HEK293 (cell line): Measurements from ENCODE around the gene FAM76A.

Experiments used
- CTCF ChIA-PET: fragments of 350-600 bp; formaldehyde crosslinking; extraction: SDS; loops from one replicate; lab custom pipeline; 2021; ENCODE audit warnings: antibody characterized with exemption; lab: Yijun Ruan, JAX
- POLR2A ChIA-PET: fragments of 300-600 bp; formaldehyde crosslinking; extraction: SDS; loops from one replicate; lab custom pipeline; 2020; ENCODE audit warnings: antibody characterized with exemption, inconsistent platforms; lab: Yijun Ruan, JAX
- H3K27ac ChIP-seq: fragments of 200-500 bp; sonication (Bioruptor generic); 2 replicates; pipeline ENCODE4 v1.5.1; 2014; ENCODE audit warnings: low read depth, low read length, control low read depth, inconsistent platforms; ENCODE audit errors: extremely low read depth
- H3K36me3 ChIP-seq, 2 experiments: fragments of 200-500 bp in 1 of 2; sonication (Bioruptor generic) in 1 of 2; 1 replicate in 1 of 2; 2 replicates in 1 of 2; pipeline ENCODE4 v1.5.1; 2014 to 2017; ENCODE audit warnings: inconsistent platforms in 2 of 2, low read length in 2 of 2; ENCODE audit not compliant: control insufficient read depth in 2 of 2, insufficient read depth in 1 of 2
- H3K4me1 ChIP-seq: fragments of 200-500 bp; sonication (Bioruptor generic); 2 replicates; pipeline ENCODE4 v1.5.1; 2014; ENCODE audit warnings: mild to moderate bottlenecking, low read length, inconsistent platforms; ENCODE audit not compliant: control insufficient read depth, insufficient read depth
- H3K4me3 ChIP-seq: 2 replicates; pipeline ENCODE4 v1.5.1; 2011; ENCODE audit warnings: low read depth, mild to moderate bottlenecking, control low read depth, low read length, moderate library complexity
- H3K9me3 ChIP-seq: fragments of 200-500 bp; sonication (Bioruptor generic); 2 replicates; pipeline ENCODE4 v1.5.1; 2014; ENCODE audit warnings: low read depth, low read length, inconsistent platforms; ENCODE audit not compliant: control insufficient read depth, insufficient read depth
- BCL11A ChIP-seq: fragments of 450-650 bp; formaldehyde crosslinking; IDR thresholded peaks from 2 replicates; pipeline ENCODE4 v1.5.1; 2016; ENCODE audit warnings: low read depth, missing biosample characterization, missing genetic modification characterization
- GFI1B ChIP-seq: fragments of 450-650 bp; formaldehyde crosslinking; IDR thresholded peaks from 2 replicates; pipeline ENCODE4 v1.5.1; 2016; ENCODE audit warnings: missing biosample characterization, missing genetic modification characterization
- GLI4 ChIP-seq: fragments of 450-650 bp; formaldehyde crosslinking; IDR thresholded peaks from 2 replicates; pipeline ENCODE4 v1.5.1; 2016; ENCODE audit warnings: missing biosample characterization, missing genetic modification characterization
- MEIS1 ChIP-seq: sonication (generic); formaldehyde crosslinking; IDR thresholded peaks from 2 replicates; pipeline ENCODE4 v1.8.1; 2022; ENCODE audit warnings: missing genetic modification reagents, mild to moderate bottlenecking, borderline replicate concordance
- RBAK ChIP-seq: fragments of 450-650 bp; formaldehyde crosslinking; IDR thresholded peaks from 2 replicates; pipeline ENCODE4 v1.5.1; 2016; ENCODE audit warnings: missing biosample characterization, missing genetic modification characterization
- REPIN1 ChIP-seq: fragments of 450-650 bp; formaldehyde crosslinking; IDR thresholded peaks from 2 replicates; pipeline ENCODE4 v1.5.1; 2017; ENCODE audit warnings: missing biosample characterization, missing genetic modification characterization, low read depth
- SP2 ChIP-seq: fragments of 450-650 bp; formaldehyde crosslinking; IDR thresholded peaks from 2 replicates; pipeline ENCODE4 v1.5.1; 2016; ENCODE audit warnings: missing biosample characterization, missing genetic modification characterization
- SP7 ChIP-seq: fragments of 450-650 bp; formaldehyde crosslinking; IDR thresholded peaks from 2 replicates; pipeline ENCODE4 v1.5.1; 2016; ENCODE audit warnings: missing biosample characterization, missing genetic modification characterization
- ZBTB7A ChIP-seq: fragments of 450-650 bp; formaldehyde crosslinking; IDR thresholded peaks from 2 replicates; pipeline ENCODE4 v1.5.1; 2016; ENCODE audit warnings: low read depth, missing biosample characterization, missing genetic modification characterization
- ZFP41 ChIP-seq: fragments of 450-650 bp; formaldehyde crosslinking; IDR thresholded peaks from 2 replicates; pipeline ENCODE4 v1.5.1; 2016; ENCODE audit warnings: missing biosample characterization, missing genetic modification characterization, borderline replicate concordance
- ZNF10 ChIP-seq: fragments of 450-650 bp; formaldehyde crosslinking; IDR thresholded peaks from 2 replicates; pipeline ENCODE4 v1.5.1; 2017; ENCODE audit warnings: missing biosample characterization, missing genetic modification characterization
- ZNF146 ChIP-seq: fragments of 450-650 bp; formaldehyde crosslinking; IDR thresholded peaks from 2 replicates; pipeline ENCODE4 v1.5.1; 2016; ENCODE audit warnings: missing biosample characterization, missing genetic modification characterization
- ZNF155 ChIP-seq: fragments of 450-650 bp; formaldehyde crosslinking; IDR thresholded peaks from 2 replicates; pipeline ENCODE4 v1.5.1; 2016; ENCODE audit warnings: missing biosample characterization, missing genetic modification characterization
- ZNF311 ChIP-seq: fragments of 450-650 bp; formaldehyde crosslinking; IDR thresholded peaks from 2 replicates; pipeline ENCODE4 v1.5.1; 2017; ENCODE audit warnings: missing biosample characterization, missing genetic modification characterization, borderline replicate concordance
- ZNF548 ChIP-seq: fragments of 450-650 bp; formaldehyde crosslinking; IDR thresholded peaks from 2 replicates; pipeline ENCODE4 v1.5.1; 2016; ENCODE audit warnings: missing biosample characterization, missing genetic modification characterization
- ZNF600 ChIP-seq: fragments of 450-650 bp; formaldehyde crosslinking; IDR thresholded peaks from 2 replicates; pipeline ENCODE4 v1.5.1; 2016; ENCODE audit warnings: missing biosample characterization, missing genetic modification characterization
- ZNF621 ChIP-seq: fragments of 450-650 bp; formaldehyde crosslinking; IDR thresholded peaks from 2 replicates; pipeline ENCODE4 v1.5.1; 2017; ENCODE audit warnings: missing biosample characterization, missing genetic modification characterization
- ZSCAN23 ChIP-seq: fragments of 450-650 bp; formaldehyde crosslinking; IDR thresholded peaks from 2 replicates; pipeline ENCODE4 v1.5.1; 2016; ENCODE audit warnings: missing biosample characterization, missing genetic modification characterization
- ZSCAN30 ChIP-seq: fragments of 450-650 bp; IDR thresholded peaks from 2 replicates; pipeline ENCODE4 v1.5.1; 2018; ENCODE audit warnings: missing biosample characterization, mild to moderate bottlenecking, missing genetic modification characterization, moderate library complexity
- ZXDB ChIP-seq: fragments of 450-650 bp; formaldehyde crosslinking; IDR thresholded peaks from 2 replicates; pipeline ENCODE4 v1.5.1; 2016; ENCODE audit warnings: missing biosample characterization, missing genetic modification characterization
- TF ChIP-seq, protein P1 (sequence below): fragments of 450-650 bp; formaldehyde crosslinking; IDR thresholded peaks from 2 replicates; pipeline ENCODE4 v1.5.1; 2016; ENCODE audit warnings: missing biosample characterization, missing genetic modification characterization
- TF ChIP-seq, protein P2 (sequence below): fragments of 450-650 bp; formaldehyde crosslinking; IDR thresholded peaks from 2 replicates; pipeline ENCODE4 v1.5.1; 2016; ENCODE audit warnings: missing biosample characterization, missing genetic modification characterization
- TF ChIP-seq, protein P3 (sequence below): fragments of 450-650 bp; formaldehyde crosslinking; IDR thresholded peaks from 2 replicates; pipeline ENCODE4 v1.5.1; 2016; ENCODE audit warnings: missing biosample characterization, missing genetic modification characterization
- TF ChIP-seq, protein P4 (sequence below): fragments of 450-650 bp; formaldehyde crosslinking; IDR thresholded peaks from 2 replicates; pipeline ENCODE4 v1.5.1; 2016; ENCODE audit warnings: missing biosample characterization, missing genetic modification characterization
- TF ChIP-seq, protein P5 (sequence below): fragments of 450-650 bp; formaldehyde crosslinking; IDR thresholded peaks from 2 replicates; pipeline ENCODE4 v1.5.1; 2016; ENCODE audit warnings: missing biosample characterization, missing genetic modification characterization
- TF ChIP-seq, protein P6 (sequence below): fragments of 450-650 bp; formaldehyde crosslinking; IDR thresholded peaks from 2 replicates; pipeline ENCODE4 v1.5.1; 2016; ENCODE audit warnings: missing biosample characterization, missing genetic modification characterization

FAM76A gene

DNA sequence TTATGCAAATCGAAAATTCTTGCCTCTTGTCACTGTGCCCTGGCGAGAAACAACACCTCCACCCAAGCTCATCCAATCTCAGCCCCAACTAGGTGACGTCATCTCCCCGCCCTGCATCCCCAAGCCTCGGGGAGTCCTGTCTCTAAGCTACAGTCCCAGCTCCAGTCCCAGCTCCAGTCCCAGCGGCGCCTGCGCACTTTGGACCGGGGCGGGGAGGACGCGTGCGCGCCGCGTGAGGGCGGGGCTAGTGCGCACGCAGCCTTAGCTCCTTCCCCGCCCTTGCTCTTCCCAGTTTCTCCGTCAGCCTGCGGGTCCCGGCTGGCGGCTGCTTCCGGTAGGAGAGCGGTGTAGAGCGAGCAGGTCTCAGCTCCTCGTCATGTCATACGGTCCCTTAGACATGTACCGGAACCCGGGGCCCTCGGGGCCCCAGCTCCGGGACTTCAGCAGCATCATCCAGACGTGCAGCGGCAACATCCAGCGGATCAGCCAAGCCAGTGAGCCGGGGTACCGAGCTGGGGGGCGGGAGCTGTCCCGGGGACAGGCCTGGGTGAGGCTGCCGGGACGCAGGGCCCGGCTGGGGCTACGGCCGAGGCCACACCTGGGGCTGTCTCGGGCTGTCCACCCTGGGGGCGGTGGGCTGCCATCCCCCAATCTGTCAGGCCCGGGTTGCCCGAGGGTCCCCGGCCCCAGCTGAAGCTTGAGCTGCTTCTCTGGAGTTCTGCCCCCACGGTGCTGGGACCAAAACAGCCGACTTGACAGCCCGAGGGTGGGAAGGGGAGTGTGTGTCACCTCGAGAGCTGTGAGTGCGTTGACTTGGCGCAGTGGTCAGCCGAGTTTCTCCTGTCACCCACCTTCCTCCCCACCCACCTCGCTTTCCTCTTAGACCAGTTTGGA, 47.4 kb downstream of the FAM76A start, which contains the start of gene STX12:
Gene STX12 (plus strand): TSS at position 288 of the 894 bp plus-strand sequence. CDS start 89 bp downstream, at position 377.
- no peaks in the 10 kb centered on the region for H3K9me3 ChIP-seq
- CTCF ChIA-PET: interaction anchor here (0.5 to 1.8 kb wide), 8 partner anchors 8 to 476 kb away, joined by 3 to 7 read pairs (median 4); partner anchors contain the start of genes EYA3 and FAM76A
- no peaks in the 10 kb centered on the region for H3K4me1 ChIP-seq
- POLR2A ChIA-PET: interaction anchor here (0.5 to 3.4 kb wide), 41 partner anchors 9 to 949 kb away, joined by 3 to 73 read pairs (median 4); partner anchors contain the start of genes AHDC1, FAM76A, IFI6 and MAP3K6
- peak within 1 kb of the TSS; percentile 58 for H3K27ac ChIP-seq
- peak within 1 kb of the TSS; percentile 68 for H3K4me3 ChIP-seq
- H3K36me3 ChIP-seq: peaks cover 0 to 6% of the 10 kb centered on the region in 2 experiments; a peak in 2 of 3 replicates
- TF ChIP-seq, protein P1, sequence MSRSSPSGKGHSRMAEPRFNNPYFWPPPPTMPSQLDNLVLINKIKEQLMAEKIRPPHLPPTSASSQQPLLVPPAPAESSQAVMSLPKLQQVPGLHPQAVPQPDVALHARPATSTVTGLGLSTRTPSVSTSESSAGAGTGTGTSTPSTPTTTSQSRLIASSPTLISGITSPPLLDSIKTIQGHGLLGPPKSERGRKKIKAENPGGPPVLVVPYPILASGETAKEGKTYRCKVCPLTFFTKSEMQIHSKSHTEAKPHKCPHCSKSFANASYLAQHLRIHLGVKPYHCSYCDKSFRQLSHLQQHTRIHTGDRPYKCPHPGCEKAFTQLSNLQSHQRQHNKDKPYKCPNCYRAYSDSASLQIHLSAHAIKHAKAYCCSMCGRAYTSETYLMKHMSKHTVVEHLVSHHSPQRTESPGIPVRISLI: no peak
- TF ChIP-seq ZNF10 (tag by site-specific recombination): no peak
- peak; percentile 72; the same call in 1 of the 2 replicates for TF ChIP-seq GFI1B
- TF ChIP-seq SP7 (tag by site-specific recombination): peak; percentile 89
- no peak for TF ChIP-seq ZNF311 (tag by site-specific recombination)
- TF ChIP-seq MEIS1 (CRISPR knock-in tag): no peak
- TF ChIP-seq, protein P2, sequence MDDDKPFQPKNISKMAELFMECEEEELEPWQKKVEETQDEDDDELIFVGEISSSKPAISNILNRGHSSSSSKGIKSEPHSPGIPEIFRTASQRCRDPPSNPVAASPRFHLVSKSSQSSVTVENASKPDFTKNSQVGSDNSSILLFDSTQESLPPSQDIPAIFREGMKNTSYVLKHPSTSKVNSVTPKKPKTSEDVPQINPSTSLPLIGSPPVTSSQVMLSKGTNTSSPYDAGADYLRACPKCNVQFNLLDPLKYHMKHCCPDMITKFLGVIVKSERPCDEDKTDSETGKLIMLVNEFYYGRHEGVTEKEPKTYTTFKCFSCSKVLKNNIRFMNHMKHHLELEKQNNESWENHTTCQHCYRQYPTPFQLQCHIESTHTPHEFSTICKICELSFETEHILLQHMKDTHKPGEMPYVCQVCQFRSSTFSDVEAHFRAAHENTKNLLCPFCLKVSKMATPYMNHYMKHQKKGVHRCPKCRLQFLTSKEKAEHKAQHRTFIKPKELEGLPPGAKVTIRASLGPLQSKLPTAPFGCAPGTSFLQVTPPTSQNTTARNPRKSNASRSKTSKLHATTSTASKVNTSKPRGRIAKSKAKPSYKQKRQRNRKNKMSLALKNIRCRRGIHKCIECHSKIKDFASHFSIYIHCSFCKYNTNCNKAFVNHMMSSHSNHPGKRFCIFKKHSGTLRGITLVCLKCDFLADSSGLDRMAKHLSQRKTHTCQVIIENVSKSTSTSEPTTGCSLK: no peak
- TF ChIP-seq ZFP41: no peak
- TF ChIP-seq ZNF548: no peak
- no peak for TF ChIP-seq REPIN1
- TF ChIP-seq ZNF146 (tag by site-specific recombination): no peak
- no peak for TF ChIP-seq ZNF155 (tag by site-specific recombination)
- peak; percentile 57; the same call in 1 of the 2 replicates for TF ChIP-seq ZNF600
- TF ChIP-seq ZSCAN23 (tag by site-specific recombination): no peak
- TF ChIP-seq GLI4 (tag by site-specific recombination): no peak
- 0 out of 2 replicates have a peak, but pooled peaks have one; percentile 66 for TF ChIP-seq ZBTB7A (tag by site-specific recombination)
- TF ChIP-seq, protein P3, sequence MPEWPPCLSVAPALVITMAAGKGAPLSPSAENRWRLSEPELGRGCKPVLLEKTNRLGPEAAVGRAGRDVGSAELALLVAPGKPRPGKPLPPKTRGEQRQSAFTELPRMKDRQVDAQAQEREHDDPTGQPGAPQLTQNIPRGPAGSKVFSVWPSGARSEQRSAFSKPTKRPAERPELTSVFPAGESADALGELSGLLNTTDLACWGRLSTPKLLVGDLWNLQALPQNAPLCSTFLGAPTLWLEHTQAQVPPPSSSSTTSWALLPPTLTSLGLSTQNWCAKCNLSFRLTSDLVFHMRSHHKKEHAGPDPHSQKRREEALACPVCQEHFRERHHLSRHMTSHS: no peak
- TF ChIP-seq, protein P4, sequence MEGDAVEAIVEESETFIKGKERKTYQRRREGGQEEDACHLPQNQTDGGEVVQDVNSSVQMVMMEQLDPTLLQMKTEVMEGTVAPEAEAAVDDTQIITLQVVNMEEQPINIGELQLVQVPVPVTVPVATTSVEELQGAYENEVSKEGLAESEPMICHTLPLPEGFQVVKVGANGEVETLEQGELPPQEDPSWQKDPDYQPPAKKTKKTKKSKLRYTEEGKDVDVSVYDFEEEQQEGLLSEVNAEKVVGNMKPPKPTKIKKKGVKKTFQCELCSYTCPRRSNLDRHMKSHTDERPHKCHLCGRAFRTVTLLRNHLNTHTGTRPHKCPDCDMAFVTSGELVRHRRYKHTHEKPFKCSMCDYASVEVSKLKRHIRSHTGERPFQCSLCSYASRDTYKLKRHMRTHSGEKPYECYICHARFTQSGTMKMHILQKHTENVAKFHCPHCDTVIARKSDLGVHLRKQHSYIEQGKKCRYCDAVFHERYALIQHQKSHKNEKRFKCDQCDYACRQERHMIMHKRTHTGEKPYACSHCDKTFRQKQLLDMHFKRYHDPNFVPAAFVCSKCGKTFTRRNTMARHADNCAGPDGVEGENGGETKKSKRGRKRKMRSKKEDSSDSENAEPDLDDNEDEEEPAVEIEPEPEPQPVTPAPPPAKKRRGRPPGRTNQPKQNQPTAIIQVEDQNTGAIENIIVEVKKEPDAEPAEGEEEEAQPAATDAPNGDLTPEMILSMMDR (tag by site-specific recombination): no peak
- no peak for TF ChIP-seq ZSCAN30 (tag by site-specific recombination)
- TF ChIP-seq, protein P5, sequence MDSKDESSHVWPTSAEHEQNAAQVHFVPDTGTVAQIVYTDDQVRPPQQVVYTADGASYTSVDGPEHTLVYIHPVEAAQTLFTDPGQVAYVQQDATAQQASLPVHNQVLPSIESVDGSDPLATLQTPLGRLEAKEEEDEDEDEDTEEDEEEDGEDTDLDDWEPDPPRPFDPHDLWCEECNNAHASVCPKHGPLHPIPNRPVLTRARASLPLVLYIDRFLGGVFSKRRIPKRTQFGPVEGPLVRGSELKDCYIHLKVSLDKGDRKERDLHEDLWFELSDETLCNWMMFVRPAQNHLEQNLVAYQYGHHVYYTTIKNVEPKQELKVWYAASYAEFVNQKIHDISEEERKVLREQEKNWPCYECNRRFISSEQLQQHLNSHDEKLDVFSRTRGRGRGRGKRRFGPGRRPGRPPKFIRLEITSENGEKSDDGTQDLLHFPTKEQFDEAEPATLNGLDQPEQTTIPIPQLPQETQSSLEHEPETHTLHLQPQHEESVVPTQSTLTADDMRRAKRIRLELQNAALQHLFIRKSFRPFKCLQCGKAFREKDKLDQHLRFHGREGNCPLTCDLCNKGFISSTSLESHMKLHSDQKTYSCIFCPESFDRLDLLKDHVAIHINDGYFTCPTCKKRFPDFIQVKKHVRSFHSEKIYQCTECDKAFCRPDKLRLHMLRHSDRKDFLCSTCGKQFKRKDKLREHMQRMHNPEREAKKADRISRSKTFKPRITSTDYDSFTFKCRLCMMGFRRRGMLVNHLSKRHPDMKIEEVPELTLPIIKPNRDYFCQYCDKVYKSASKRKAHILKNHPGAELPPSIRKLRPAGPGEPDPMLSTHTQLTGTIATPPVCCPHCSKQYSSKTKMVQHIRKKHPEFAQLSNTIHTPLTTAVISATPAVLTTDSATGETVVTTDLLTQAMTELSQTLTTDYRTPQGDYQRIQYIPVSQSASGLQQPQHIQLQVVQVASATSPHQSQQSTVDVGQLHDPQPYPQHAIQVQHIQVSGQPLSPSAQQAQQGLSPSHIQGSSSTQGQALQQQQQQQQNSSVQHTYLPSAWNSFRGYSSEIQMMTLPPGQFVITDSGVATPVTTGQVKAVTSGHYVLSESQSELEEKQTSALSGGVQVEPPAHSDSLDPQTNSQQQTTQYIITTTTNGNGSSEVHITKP (tag by site-specific recombination): peak; percentile 83
- no peak for TF ChIP-seq ZNF621 (tag by site-specific recombination)
- TF ChIP-seq ZXDB (tag by site-specific recombination): peak; percentile 54
- TF ChIP-seq, protein P6, sequence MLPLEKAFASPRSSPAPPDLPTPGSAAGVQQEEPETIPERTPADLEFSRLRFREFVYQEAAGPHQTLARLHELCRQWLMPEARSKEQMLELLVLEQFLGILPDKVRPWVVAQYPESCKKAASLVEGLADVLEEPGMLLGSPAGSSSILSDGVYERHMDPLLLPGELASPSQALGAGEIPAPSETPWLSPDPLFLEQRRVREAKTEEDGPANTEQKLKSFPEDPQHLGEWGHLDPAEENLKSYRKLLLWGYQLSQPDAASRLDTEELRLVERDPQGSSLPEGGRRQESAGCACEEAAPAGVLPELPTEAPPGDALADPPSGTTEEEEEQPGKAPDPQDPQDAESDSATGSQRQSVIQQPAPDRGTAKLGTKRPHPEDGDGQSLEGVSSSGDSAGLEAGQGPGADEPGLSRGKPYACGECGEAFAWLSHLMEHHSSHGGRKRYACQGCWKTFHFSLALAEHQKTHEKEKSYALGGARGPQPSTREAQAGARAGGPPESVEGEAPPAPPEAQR: no peak
- TF ChIP-seq BCL11A: 0 out of 2 replicates have a peak, but pooled peaks have one; percentile 27
- TF ChIP-seq SP2 (tag by site-specific recombination): peak; percentile 94
- no peak for TF ChIP-seq RBAK
